GM15510 (cell line): ENCODE results near the gene TLE3.

Source experiments
- POLR2A ChIP-seq: IDR thresholded peaks from 3 replicates; pipeline ENCODE4 v1.6.1; 2011; ENCODE audit warnings: borderline replicate concordance; ENCODE audit not compliant: insufficient read length; ENCODE audit errors: extremely low read depth

TLE3 gene

GRCh38 chr15:70068783-70069565 is 28.7 kb downstream of the TLE3 start:
- TF ChIP-seq POLR2A, result no peak

GRCh38 chr15:70067681-70068080 is 30.0 kb downstream of the TLE3 start:
- TF ChIP-seq POLR2A, result no peak

GRCh38 chr15:70067011-70067410 is 30.7 kb downstream of the TLE3 start:
- TF ChIP-seq POLR2A, result no peak

GRCh38 chr15:70066447-70066846 is 31.3 kb downstream of the TLE3 start:
- TF ChIP-seq POLR2A, result no peak

DNA sequence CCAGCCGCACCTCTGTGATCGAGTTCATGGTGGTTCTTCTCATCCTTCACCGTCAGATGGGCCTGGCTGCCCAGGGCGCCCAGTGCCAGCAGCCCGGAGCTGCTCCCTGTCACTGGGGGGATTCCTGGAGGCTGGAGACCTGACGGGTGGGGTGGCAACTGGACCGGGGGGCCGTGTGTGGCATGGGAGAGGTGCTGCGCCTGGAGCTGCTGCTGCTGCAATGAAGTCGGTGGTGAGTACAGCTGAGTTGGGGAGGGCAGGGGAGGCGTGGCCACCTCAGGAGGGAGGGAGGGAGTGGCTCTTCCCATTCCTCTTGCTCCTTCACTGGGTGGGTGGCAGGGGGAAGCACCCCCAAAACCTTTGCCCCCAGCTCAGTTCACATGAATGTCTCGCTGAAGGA is 31.7 kb downstream of the TLE3 start:
- no peak for TF ChIP-seq POLR2A

GRCh38 chr15:70065006-70065722 is 32.6 kb downstream of the TLE3 start:
- no peak for TF ChIP-seq POLR2A

DNA sequence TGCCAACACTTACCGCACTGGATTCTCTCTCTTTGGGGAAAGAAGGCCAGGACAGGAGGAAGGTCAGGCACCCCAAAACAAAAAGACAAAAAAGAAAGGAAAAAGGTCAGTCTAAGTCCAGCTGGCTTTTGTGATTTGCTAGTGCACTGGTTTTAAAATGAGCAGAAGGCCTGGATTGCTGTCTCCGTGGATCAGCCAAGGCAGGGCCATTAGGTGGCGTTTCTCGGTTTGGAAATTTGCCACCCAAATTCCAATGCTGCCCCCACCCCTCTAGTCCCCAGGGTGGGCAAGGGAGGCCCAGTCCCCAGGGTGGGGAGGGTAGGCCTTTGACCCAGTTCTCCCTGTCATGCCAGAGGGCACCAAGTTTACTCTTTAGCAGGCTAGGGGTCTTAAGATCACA is 33.3 kb downstream of the TLE3 start:
- TF ChIP-seq POLR2A, result no peak

DNA sequence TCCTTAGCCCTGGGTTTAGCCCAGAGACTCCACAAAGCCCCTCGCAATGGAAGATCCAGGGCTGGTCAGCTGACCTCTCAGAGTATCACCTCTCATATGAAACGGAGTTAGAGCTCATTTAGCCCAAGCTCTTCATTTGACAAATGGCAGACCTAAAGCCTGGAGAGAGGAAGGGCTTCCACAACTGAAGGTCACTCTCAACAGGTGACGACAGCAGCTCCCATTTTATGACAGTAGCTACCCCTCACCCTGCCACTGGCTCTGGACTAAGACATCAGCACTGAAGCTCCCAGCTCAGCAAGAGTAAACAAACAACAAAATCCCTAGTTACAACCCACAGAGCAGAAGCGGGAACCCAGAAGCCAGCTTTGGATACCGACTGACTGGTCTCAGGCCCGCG is 33.7 kb downstream of the TLE3 start:
- no peak for TF ChIP-seq POLR2A

DNA sequence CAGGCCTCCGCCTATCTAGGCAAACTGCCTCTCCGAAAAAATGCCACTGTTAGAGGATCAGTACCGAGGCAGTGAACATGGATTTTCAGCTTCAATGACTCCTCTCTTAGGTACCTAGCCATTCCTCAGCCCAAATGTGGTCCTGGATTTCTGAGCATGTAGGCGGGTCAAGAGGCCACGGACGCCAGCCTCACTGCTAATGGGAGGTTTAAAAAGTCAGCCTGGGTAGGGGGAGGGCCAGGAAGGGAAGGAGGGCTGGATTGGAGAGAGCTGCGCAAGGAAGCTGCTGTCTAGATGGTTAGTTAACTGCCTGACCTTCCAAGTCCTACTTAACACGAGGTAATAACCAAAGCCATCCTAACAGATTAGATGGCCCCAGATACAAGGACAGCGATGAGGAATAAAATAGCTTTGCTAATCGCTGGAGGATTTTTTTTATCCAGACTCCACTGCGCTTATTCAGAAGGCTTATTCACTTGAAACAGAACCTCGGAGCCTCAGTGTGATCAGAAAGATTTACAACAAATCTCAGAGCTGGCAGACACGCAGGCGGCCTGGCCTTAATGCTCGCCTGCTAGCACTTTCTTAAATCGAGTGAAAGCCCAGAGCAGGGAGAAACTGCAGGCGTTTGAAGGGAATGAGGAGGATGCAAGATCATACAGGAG is 34.3 kb downstream of the TLE3 start:
- no peak for TF ChIP-seq POLR2A

GRCh38 chr15:70062321-70062956 is 35.3 kb downstream of the TLE3 start:
- no peak for TF ChIP-seq POLR2A

- TF ChIP-seq POLR2A, result no peak
Observed at GRCh38 chr15:70061696-70062270, 35.9 kb downstream of the TLE3 start.

DNA sequence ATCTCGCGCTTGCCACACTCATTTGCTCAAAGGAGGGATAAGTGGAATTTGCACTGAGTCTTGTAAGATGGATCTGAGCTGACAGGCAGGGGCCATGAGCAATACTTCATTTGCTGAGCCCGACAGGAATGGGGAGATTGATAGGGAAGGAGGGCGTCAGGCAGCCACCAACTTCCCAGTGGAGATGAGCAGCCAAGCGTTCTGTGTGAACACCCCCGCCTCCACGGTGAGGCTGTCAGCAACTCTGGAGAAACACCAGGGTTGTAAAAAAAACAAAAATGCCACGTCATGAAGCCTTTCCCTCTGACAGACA is 36.8 kb downstream of the TLE3 start:
- TF ChIP-seq POLR2A, result no peak

DNA sequence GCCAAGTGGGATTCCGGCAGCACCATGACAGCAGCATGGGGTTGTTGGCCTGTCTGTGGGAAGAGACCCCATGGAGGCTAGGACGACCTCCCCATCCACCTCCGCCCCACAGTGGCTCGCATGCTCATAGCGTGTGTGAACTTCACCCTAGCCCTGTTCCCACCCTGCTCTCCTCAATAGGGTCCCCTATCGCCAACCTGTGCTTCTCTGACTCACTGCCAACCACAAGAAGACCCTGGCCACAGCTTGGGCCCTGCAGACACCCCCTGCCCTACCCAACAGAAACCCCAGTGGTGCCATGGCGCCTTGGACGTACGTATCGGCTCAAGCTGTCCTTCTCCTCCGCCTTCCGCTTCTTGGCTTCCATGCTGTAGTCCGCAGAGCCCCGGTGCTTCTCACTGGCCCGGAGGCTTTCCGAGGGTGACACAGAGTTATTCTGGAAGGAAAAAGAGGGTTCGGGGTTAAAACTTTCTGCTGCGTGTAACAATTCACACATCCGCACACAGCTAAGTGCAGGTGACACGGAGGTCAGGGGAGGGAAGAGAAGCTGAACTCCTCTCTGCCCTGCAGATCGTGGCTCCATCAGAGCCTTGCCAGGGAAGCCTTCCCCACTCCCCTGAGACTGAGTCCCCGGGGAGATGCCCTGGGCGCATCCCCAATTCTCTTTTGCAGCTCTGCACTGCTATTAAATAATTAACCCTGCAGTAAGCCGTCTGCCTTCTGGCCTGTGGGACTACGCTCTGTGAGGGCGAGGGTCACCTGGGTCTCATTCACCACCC is 37.3 kb downstream of the TLE3 start:
- TF ChIP-seq POLR2A, result no peak
